HEK293 (cell line): Measurements from ENCODE around the gene TLE4.

Experiments
- CTCF ChIA-PET: fragments of 350-600 bp; formaldehyde crosslinking; extraction: SDS; loops from one replicate; lab custom pipeline; 2021; ENCODE audit warnings: antibody characterized with exemption; lab: Yijun Ruan, JAX
- POLR2A ChIA-PET: fragments of 300-600 bp; formaldehyde crosslinking; extraction: SDS; loops from one replicate; lab custom pipeline; 2020; ENCODE audit warnings: antibody characterized with exemption, inconsistent platforms; lab: Yijun Ruan, JAX
- H3K27ac ChIP-seq: fragments of 200-500 bp; sonication (Bioruptor generic); 2 replicates; pipeline ENCODE4 v1.5.1; 2014; ENCODE audit warnings: low read depth, low read length, control low read depth, inconsistent platforms; ENCODE audit errors: extremely low read depth
- H3K36me3 ChIP-seq, 2 experiments: fragments of 200-500 bp in 1 of 2; sonication (Bioruptor generic) in 1 of 2; 1 replicate in 1 of 2; 2 replicates in 1 of 2; pipeline ENCODE4 v1.5.1; 2014 to 2017; ENCODE audit warnings: inconsistent platforms in 2 of 2, low read length in 2 of 2; ENCODE audit not compliant: control insufficient read depth in 2 of 2, insufficient read depth in 1 of 2
- H3K4me1 ChIP-seq: fragments of 200-500 bp; sonication (Bioruptor generic); 2 replicates; pipeline ENCODE4 v1.5.1; 2014; ENCODE audit warnings: mild to moderate bottlenecking, low read length, inconsistent platforms; ENCODE audit not compliant: control insufficient read depth, insufficient read depth
- H3K4me3 ChIP-seq: 2 replicates; pipeline ENCODE4 v1.5.1; 2011; ENCODE audit warnings: low read depth, mild to moderate bottlenecking, control low read depth, low read length, moderate library complexity
- H3K9me3 ChIP-seq: fragments of 200-500 bp; sonication (Bioruptor generic); 2 replicates; pipeline ENCODE4 v1.5.1; 2014; ENCODE audit warnings: low read depth, low read length, inconsistent platforms; ENCODE audit not compliant: control insufficient read depth, insufficient read depth
- GLI4 ChIP-seq: fragments of 450-650 bp; formaldehyde crosslinking; IDR thresholded peaks from 2 replicates; pipeline ENCODE4 v1.5.1; 2016; ENCODE audit warnings: missing biosample characterization, missing genetic modification characterization
- GLIS2 ChIP-seq: fragments of 450-650 bp; formaldehyde crosslinking; IDR thresholded peaks from 2 replicates; pipeline ENCODE4 v1.5.1; 2016; ENCODE audit warnings: missing biosample characterization, missing genetic modification characterization
- MZF1 ChIP-seq: fragments of 450-650 bp; formaldehyde crosslinking; IDR thresholded peaks from 2 replicates; pipeline ENCODE4 v1.5.1; 2017; ENCODE audit warnings: missing biosample characterization, missing genetic modification characterization, borderline replicate concordance
- OSR2 ChIP-seq: fragments of 450-650 bp; formaldehyde crosslinking; IDR thresholded peaks from 2 replicates; pipeline ENCODE4 v1.5.1; 2016; ENCODE audit warnings: missing biosample characterization, missing genetic modification characterization
- SCRT1 ChIP-seq: fragments of 450-650 bp; formaldehyde crosslinking; IDR thresholded peaks from 2 replicates; pipeline ENCODE4 v1.5.1; 2016; ENCODE audit warnings: missing biosample characterization, missing genetic modification characterization, borderline replicate concordance
- SP7 ChIP-seq: fragments of 450-650 bp; formaldehyde crosslinking; IDR thresholded peaks from 2 replicates; pipeline ENCODE4 v1.5.1; 2016; ENCODE audit warnings: missing biosample characterization, missing genetic modification characterization
- ZNF138 ChIP-seq: fragments of 450-650 bp; formaldehyde crosslinking; IDR thresholded peaks from 2 replicates; pipeline ENCODE4 v1.5.1; 2016; ENCODE audit warnings: missing biosample characterization, missing genetic modification characterization, borderline replicate concordance
- ZNF184 ChIP-seq: fragments of 450-650 bp; IDR thresholded peaks from 2 replicates; pipeline ENCODE4 v1.5.1; 2018; ENCODE audit warnings: missing biosample characterization, mild to moderate bottlenecking, missing genetic modification characterization
- ZNF391 ChIP-seq: fragments of 450-650 bp; formaldehyde crosslinking; IDR thresholded peaks from 2 replicates; pipeline ENCODE4 v1.5.1; 2016; ENCODE audit warnings: low read depth, missing biosample characterization, missing genetic modification characterization, borderline replicate concordance
- ZNF549 ChIP-seq: fragments of 450-650 bp; IDR thresholded peaks from 2 replicates; pipeline ENCODE4 v1.5.1; 2018; ENCODE audit warnings: missing biosample characterization, missing genetic modification characterization, mild to moderate bottlenecking, inconsistent platforms, moderate library complexity
- ZNF660 ChIP-seq: fragments of 450-650 bp; IDR thresholded peaks from 2 replicates; pipeline ENCODE4 v1.5.1; 2018; ENCODE audit warnings: missing biosample characterization, mild to moderate bottlenecking, missing genetic modification characterization
- TF ChIP-seq, protein P1 (sequence below): fragments of 450-650 bp; formaldehyde crosslinking; IDR thresholded peaks from 2 replicates; pipeline ENCODE4 v1.5.1; 2016; ENCODE audit warnings: missing biosample characterization, missing genetic modification characterization
- TF ChIP-seq, protein P2 (sequence below): fragments of 450-650 bp; formaldehyde crosslinking; IDR thresholded peaks from 2 replicates; pipeline ENCODE4 v1.5.1; 2016; ENCODE audit warnings: missing biosample characterization, missing genetic modification characterization
- TF ChIP-seq, protein P3 (sequence below): fragments of 450-650 bp; formaldehyde crosslinking; IDR thresholded peaks from 2 replicates; pipeline ENCODE4 v1.5.1; 2016; ENCODE audit warnings: missing biosample characterization, missing genetic modification characterization
- TF ChIP-seq, protein P4 (sequence below): fragments of 450-650 bp; formaldehyde crosslinking; IDR thresholded peaks from 2 replicates; pipeline ENCODE4 v1.5.1; 2017; ENCODE audit warnings: missing biosample characterization, missing genetic modification characterization
- TF ChIP-seq, protein P5 (sequence below): fragments of 450-650 bp; formaldehyde crosslinking; IDR thresholded peaks from 2 replicates; pipeline ENCODE4 v1.5.1; 2016; ENCODE audit warnings: missing biosample characterization, missing genetic modification characterization, low read depth
- TF ChIP-seq, protein P6 (sequence below): fragments of 450-650 bp; formaldehyde crosslinking; IDR thresholded peaks from 2 replicates; pipeline ENCODE4 v1.5.1; 2016; ENCODE audit warnings: missing biosample characterization, missing genetic modification characterization

Gene TLE4

DNA sequence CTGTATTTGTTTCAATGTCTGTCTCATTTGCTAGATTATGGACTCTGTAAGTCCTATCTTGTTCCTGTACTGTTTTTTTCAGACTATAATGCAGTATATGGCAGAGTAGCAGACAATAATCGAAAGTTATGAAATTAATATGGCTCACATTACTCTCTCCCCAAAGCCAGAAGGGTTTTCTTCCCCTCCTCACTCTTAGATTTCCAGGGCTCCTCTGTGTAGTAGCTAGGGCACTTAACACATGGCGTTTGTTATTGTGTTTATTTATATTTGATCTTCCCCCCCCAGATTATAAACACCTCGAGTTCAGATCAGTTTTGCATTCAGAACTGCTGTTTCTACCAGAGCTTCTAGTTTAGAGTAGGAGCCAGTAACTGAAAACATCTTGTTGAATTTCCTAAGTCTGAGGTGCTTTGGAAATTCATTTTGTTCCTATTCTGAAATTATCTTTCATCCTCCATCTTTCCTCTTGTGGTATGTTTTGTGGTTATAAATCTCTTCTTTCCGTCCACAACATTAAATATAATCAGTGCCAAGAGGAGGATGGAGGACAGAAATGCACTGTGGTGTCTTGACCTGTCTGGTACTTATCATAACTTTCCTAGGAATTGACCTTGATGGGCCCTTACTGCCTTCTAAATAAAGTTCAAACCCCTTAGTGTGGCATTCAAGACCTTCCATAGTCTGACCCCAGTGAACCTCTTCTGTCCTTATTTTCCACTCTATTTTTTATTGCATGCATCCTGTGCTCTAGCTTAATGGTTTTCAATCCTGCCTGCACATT lies 27.0 kb downstream of the TLE4 start (continued):
- TF ChIP-seq, protein P1, sequence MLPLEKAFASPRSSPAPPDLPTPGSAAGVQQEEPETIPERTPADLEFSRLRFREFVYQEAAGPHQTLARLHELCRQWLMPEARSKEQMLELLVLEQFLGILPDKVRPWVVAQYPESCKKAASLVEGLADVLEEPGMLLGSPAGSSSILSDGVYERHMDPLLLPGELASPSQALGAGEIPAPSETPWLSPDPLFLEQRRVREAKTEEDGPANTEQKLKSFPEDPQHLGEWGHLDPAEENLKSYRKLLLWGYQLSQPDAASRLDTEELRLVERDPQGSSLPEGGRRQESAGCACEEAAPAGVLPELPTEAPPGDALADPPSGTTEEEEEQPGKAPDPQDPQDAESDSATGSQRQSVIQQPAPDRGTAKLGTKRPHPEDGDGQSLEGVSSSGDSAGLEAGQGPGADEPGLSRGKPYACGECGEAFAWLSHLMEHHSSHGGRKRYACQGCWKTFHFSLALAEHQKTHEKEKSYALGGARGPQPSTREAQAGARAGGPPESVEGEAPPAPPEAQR = no peak
- TF ChIP-seq, protein P2, sequence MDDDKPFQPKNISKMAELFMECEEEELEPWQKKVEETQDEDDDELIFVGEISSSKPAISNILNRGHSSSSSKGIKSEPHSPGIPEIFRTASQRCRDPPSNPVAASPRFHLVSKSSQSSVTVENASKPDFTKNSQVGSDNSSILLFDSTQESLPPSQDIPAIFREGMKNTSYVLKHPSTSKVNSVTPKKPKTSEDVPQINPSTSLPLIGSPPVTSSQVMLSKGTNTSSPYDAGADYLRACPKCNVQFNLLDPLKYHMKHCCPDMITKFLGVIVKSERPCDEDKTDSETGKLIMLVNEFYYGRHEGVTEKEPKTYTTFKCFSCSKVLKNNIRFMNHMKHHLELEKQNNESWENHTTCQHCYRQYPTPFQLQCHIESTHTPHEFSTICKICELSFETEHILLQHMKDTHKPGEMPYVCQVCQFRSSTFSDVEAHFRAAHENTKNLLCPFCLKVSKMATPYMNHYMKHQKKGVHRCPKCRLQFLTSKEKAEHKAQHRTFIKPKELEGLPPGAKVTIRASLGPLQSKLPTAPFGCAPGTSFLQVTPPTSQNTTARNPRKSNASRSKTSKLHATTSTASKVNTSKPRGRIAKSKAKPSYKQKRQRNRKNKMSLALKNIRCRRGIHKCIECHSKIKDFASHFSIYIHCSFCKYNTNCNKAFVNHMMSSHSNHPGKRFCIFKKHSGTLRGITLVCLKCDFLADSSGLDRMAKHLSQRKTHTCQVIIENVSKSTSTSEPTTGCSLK = no peak
- TF ChIP-seq ZNF184 (tag by site-specific recombination) = no peak
- TF ChIP-seq, all 188 proteins: peak for 0

DNA sequence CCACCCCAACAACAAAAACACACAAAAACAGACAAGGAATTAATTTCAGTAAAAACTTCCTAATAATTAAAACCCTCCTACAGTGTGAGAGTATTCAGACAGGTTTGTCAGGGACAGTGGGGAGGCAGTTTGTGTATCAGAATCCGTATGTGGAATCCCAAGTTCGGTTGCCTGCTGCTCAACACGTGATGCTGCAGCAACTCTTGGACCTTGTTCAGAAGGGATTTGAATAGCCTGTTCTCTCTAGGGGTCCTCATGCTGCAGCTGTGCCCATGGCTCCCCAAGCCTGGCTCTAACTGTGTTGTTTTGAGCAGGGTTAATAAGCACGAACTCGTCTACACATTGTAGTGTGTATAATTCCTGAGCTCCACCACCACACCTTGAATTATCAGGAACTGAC lies 28.7 kb downstream of the TLE4 start:
- ChIA-PET CTCF (no interaction called here), POLR2A (no interaction called here)
- Histone ChIP-seq H3K4me3 (no peak overlapping the region), H3K27ac (no peak overlapping the region), H3K36me3 (peaks cover 0 to 27% of the 10 kb centered on the region in 2 experiments; a peak in 1 of 3 replicates), H3K4me1 (no peaks in the 10 kb centered on the region), H3K9me3 (no peaks in the 10 kb centered on the region)
- no peak for TF ChIP-seq MZF1 (tag by site-specific recombination)
- no peak for TF ChIP-seq GLIS2 (tag by site-specific recombination)
- TF ChIP-seq, protein P3, sequence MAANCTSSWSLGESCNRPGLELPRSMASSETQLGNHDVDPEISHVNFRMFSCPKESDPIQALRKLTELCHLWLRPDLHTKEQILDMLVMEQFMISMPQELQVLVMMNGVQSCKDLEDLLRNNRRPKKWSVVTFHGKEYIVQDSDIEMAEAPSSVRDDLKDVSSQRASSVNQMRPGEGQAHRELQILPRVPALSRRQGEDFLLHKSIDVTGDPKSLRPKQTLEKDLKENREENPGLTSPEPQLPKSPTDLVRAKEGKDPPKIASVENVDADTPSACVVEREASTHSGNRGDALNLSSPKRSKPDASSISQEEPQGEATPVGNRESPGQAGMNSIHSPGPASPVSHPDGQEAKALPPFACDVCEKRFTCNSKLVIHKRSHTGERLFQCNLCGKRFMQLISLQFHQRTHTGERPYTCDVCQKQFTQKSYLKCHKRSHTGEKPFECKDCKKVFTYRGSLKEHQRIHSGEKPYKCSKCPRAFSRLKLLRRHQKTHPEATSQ (tag by site-specific recombination) = no peak

DNA sequence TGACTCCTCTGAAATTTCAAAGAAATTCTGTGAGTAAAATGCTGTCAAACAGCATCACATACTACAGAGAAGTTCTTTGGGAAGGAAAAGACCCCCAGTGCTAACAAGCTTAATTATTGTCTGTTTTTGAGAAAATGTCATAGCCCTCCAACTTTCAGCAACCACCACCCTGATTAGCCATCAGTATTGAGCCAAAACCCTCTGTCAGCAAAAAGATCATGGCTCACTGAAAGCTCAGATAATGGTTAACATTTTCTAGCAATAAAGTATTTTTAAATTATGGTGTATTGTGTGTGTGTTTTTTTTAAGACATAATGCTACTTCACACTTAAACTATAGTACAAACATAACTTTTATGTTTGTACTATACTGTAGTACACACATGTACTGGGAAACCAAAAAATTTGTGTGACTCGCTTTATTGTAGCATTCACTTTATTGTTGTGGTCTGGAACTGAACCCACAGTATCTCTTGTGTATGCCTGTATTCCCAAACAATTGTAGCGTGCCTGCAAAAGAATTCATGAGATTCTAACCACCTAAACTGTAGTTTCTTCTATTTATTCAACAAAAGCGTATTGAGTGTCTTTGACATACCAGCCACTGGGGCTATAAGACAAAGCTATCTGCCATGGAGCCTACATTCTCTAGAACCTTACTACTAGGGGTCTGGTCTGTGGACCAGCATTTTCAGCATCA lies 31.6 kb downstream of the TLE4 start:
- CTCF ChIA-PET = interaction anchor here (0.6 kb wide), 1 partner anchor 1300 kb away, joined by 3 read pairs; no protein-coding TSS in a partner anchor
- no peak overlapping the region for H3K4me3 ChIP-seq
- no peaks in the 10 kb centered on the region for H3K9me3 ChIP-seq
- H3K36me3 ChIP-seq = peaks cover 0 to 23% of the 10 kb centered on the region in 2 experiments; a peak in 1 of 3 replicates
- no peaks in the 10 kb centered on the region for H3K4me1 ChIP-seq
- POLR2A ChIA-PET = no interaction called here
- no peak overlapping the region for H3K27ac ChIP-seq
- TF ChIP-seq SCRT1 (tag by site-specific recombination) (no peak), ZNF138 (tag by site-specific recombination) (no peak), OSR2 (tag by site-specific recombination) (no peak), SP7 (no peak), ZNF660 (tag by site-specific recombination) (no peak), ZNF391 (no peak), ZNF549 (tag by site-specific recombination) (no peak), GLI4 (no peak)
- TF ChIP-seq, protein P4, sequence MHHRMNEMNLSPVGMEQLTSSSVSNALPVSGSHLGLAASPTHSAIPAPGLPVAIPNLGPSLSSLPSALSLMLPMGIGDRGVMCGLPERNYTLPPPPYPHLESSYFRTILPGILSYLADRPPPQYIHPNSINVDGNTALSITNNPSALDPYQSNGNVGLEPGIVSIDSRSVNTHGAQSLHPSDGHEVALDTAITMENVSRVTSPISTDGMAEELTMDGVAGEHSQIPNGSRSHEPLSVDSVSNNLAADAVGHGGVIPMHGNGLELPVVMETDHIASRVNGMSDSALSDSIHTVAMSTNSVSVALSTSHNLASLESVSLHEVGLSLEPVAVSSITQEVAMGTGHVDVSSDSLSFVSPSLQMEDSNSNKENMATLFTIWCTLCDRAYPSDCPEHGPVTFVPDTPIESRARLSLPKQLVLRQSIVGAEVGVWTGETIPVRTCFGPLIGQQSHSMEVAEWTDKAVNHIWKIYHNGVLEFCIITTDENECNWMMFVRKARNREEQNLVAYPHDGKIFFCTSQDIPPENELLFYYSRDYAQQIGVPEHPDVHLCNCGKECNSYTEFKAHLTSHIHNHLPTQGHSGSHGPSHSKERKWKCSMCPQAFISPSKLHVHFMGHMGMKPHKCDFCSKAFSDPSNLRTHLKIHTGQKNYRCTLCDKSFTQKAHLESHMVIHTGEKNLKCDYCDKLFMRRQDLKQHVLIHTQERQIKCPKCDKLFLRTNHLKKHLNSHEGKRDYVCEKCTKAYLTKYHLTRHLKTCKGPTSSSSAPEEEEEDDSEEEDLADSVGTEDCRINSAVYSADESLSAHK (tag by site-specific recombination) = no peak
- TF ChIP-seq, protein P5, sequence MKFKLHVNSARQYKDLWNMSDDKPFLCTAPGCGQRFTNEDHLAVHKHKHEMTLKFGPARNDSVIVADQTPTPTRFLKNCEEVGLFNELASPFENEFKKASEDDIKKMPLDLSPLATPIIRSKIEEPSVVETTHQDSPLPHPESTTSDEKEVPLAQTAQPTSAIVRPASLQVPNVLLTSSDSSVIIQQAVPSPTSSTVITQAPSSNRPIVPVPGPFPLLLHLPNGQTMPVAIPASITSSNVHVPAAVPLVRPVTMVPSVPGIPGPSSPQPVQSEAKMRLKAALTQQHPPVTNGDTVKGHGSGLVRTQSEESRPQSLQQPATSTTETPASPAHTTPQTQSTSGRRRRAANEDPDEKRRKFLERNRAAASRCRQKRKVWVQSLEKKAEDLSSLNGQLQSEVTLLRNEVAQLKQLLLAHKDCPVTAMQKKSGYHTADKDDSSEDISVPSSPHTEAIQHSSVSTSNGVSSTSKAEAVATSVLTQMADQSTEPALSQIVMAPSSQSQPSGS (tag by site-specific recombination) = no peak
- TF ChIP-seq, protein P6, sequence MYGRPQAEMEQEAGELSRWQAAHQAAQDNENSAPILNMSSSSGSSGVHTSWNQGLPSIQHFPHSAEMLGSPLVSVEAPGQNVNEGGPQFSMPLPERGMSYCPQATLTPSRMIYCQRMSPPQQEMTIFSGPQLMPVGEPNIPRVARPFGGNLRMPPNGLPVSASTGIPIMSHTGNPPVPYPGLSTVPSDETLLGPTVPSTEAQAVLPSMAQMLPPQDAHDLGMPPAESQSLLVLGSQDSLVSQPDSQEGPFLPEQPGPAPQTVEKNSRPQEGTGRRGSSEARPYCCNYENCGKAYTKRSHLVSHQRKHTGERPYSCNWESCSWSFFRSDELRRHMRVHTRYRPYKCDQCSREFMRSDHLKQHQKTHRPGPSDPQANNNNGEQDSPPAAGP (tag by site-specific recombination) = no peak
